Heart right ventricle (tissue), 16 donors: Measurements from ENCODE around the gene HJV. TPM values are rescaled to one million over a fixed set of nuclear protein-coding genes. Genes with fewer than 3 reads are reported as not detected.
"Not testable (repeated sequence)": the region's sequence is repeated elsewhere in the genome, so short reads cannot be mapped to it uniquely, and the experiment has no call there.

Experiments used
- ATAC-seq, 8 donors: fragments of 200-7000 bp; cut with Tn5 transposase; one replicate each; pipeline ENCODE4 v1.9.1; 2020; ENCODE audit warnings: mild to moderate bottlenecking in 8 of 8, moderate library complexity in 8 of 8, moderate number of reproducible peaks in 1 of 8
- DNase-seq, 2 donors: peaks; one replicate each; pipeline ENCODE4 v3.0.0-alpha.2; 2020
- H3K27ac ChIP-seq, 10 donors: fragments of 200-600 bp; sonication (generic) in 2 of 10; one replicate each; pipeline versions ENCODE4 v1.5.0 to v1.8.0; 2020 to 2022; ENCODE audit warnings: mild to moderate bottlenecking in 3 of 10
- H3K27me3 ChIP-seq, 7 donors: fragments of 200-600 bp; one replicate each; pipeline ENCODE4 v1.8.0; 2021 to 2022; ENCODE audit warnings: mild to moderate bottlenecking in 2 of 7
- H3K36me3 ChIP-seq, 9 donors: fragments of 200-600 bp; sonication (generic) in 1 of 9; one replicate each; pipeline versions ENCODE4 v1.5.0 to v1.8.0; 2020 to 2022; ENCODE audit warnings: mild to moderate bottlenecking in 2 of 9
- H3K4me1 ChIP-seq, 9 donors: fragments of 200-600 bp; sonication (generic) in 1 of 9; one replicate each; pipeline versions ENCODE4 v1.5.0 to v1.8.0; 2020 to 2022; ENCODE audit warnings: mild to moderate bottlenecking in 4 of 9
- H3K4me3 ChIP-seq, 10 donors: fragments of 200-600 bp; sonication (generic) in 2 of 10; one replicate each; pipeline versions ENCODE4 v1.5.0 to v1.8.0; 2020 to 2022; ENCODE audit warnings: mild to moderate bottlenecking in 7 of 10, moderate library complexity in 2 of 10
- H3K9me3 ChIP-seq, 11 donors: fragments of 200-600 bp in 10 of 11; sonication (generic) in 2 of 11; one replicate each; pipeline versions ENCODE4 v1.5.0 to v1.8.0; 2013 to 2022; ENCODE audit warnings: mild to moderate bottlenecking in 2 of 11, control low read depth in 1 of 11, moderate library complexity in 1 of 11
- whole genome bisulfite sequencing, 2 donors: extraction: QIAGEN DNeasy Blood & Tissue Kit; methylation state at CpG; one replicate each; pipeline ENCODE4 v1.1.7; 2013; ENCODE audit warnings: inconsistent platforms in 1 of 2; 5-methylcytosine and 5-hydroxymethylcytosine counted together
- intact Hi-C, 10 donors: fragments of 100-400 bp; cut with DNase I; formaldehyde crosslinking; loops; one replicate each; pipeline versions ENCODE4 v1.11.1 to v1.14.2; 2022
- polyA plus RNA-seq, 2 donors: library from polyadenylated mRNA; stranded (reverse); fragments of 200-250 nt; gene quantifications; one replicate each; pipeline ENCODE4 v1.2.3, GENCODE V29; 2013
- total RNA-seq, 10 donors: library from RNA; stranded (reverse); fragmentation: NEBNext Ultra II Directional in 3 of 10; extraction: Animal tissue kit (Norgen Biotek cat#: 25700) in 3 of 10; gene quantifications; one replicate each; pipeline versions ENCODE4 v1.2.1 to v1.2.4, GENCODE V29; 2021 to 2023
- TF ChIP-seq, protein P1 (sequence below), 9 donors: fragments of 200-600 bp; sonication (generic) in 2 of 9; IDR thresholded peaks; one replicate each; pipeline versions ENCODE4 v1.5.0 to v1.8.0; 2021 to 2022; ENCODE audit warnings: antibody characterized with exemption in 9 of 9, mild to moderate bottlenecking in 5 of 9, moderate library complexity in 1 of 9
- donor health status: Arrhythmogenic right ventricular cardiomyopathy.
- donor health status: ischemic (EF 13 %, LVEDD 7.1; RV severe dilation, severe dysfunction).
- donor health status: healthy with polysubstance abuse.
- donor health status: DM: no; HTN: yes; CAD: no.
- donor health status: DM: no; HTN: no; CAD: no.
- donor health status: ischemic (EF 25% LVEDD 6.9; RV normal size, moderate dysfunction).
- donor health status: ischemic (EF 25% LVEDD 5.7; RV mildly dilated, moderate dysfunction).
- donor health status: healthy.
- donor health status: DM: yes; HTN: yes; CAD: no.
- donor health status: Ischemic cardiomyopathy.
- donor health status: ischemic (EF 35%, LVEDD 5.7; RV mildly dilated, moderate dysfunction).
- donor health status: nonischemic (EF 11% LVEDD 7.7; RV severe dilation, severe dysfunction).
- donor health status: DM: yes; HTN: yes; CAD: no.
- donor health status: PGD.
- donor health status: ischemic (EF 29% LVEDD 5.4; RV normal size, mild dysfunction).
- donor health status: nonischemic (EF 23%, LVEDD 6.1; RV moderate dilation, normal function).

Gene HJV
- total and polyA plus RNA-seq, 12 donors = 0.52 to 115 (median 68.2) TPM

DNA sequence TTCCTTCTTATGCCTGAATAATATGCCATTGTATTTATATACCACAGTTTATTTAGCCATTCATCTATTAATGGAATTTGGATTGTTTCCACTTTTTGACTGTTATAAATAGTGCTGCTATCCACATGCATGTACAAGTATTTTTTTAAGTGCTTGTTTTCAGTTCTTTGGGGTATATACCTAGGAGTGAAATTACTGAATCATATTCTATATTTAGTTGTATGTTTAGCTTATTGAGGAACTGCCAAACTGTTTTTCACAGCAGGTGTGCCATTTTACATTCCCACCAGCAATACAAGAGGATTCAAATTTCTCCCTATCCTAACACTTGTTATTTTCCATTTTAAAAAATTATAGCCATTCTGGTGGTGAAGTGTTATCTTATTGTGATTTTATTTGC is 7.6 kb upstream of the HJV start:
- peak in 1 of 8 donors; percentile 27 for ATAC-seq
- Histone ChIP-seq H3K4me3 (no peak overlapping the region), H3K4me1 (peaks cover 0 to 12% (median 0%) of the 10 kb centered on the region in 9 donors), H3K27me3 (peaks cover 0 to 3% (median 0%) of the 10 kb centered on the region in 7 donors), H3K9me3 (no peaks in the 10 kb centered on the region), H3K36me3 (no peaks in the 10 kb centered on the region), H3K27ac (no peak overlapping the region)
- TF ChIP-seq, protein P1, sequence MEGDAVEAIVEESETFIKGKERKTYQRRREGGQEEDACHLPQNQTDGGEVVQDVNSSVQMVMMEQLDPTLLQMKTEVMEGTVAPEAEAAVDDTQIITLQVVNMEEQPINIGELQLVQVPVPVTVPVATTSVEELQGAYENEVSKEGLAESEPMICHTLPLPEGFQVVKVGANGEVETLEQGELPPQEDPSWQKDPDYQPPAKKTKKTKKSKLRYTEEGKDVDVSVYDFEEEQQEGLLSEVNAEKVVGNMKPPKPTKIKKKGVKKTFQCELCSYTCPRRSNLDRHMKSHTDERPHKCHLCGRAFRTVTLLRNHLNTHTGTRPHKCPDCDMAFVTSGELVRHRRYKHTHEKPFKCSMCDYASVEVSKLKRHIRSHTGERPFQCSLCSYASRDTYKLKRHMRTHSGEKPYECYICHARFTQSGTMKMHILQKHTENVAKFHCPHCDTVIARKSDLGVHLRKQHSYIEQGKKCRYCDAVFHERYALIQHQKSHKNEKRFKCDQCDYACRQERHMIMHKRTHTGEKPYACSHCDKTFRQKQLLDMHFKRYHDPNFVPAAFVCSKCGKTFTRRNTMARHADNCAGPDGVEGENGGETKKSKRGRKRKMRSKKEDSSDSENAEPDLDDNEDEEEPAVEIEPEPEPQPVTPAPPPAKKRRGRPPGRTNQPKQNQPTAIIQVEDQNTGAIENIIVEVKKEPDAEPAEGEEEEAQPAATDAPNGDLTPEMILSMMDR (IDR thresholded peaks at IDR 0.05) = no peak
- no peak for DNase-seq
- intact Hi-C loops = no loop called here

DNA sequence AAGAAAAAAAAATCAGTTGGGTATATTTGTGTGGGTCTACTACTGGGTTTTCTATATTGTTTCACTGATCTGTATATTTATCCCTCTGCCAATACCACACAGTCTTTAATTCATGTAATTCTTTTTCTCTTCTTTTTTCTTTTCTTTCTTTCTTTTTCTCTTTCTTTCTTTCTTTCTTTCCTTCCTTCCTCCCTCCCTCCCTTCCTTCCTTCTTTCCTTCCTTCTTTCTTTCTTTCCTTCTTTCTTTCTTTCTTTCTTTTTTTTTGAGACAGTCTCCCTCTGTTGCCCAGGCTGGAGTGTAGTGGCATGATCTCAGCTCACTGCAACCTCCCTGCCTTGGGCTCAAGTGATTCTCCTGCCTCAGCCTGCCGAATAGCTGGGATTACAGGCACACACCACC is 5.1 kb upstream of the HJV start:
- H3K36me3 ChIP-seq, H3K27ac ChIP-seq, H3K27me3 ChIP-seq, H3K9me3 ChIP-seq, H3K4me3 ChIP-seq, ATAC-seq, DNase-seq, H3K4me1 ChIP-seq, intact Hi-C loops: not testable (repeated sequence)
- WGBS, 2 donors = 76 to 87% methylated on average over 1 of the region's 1 CpG

DNA sequence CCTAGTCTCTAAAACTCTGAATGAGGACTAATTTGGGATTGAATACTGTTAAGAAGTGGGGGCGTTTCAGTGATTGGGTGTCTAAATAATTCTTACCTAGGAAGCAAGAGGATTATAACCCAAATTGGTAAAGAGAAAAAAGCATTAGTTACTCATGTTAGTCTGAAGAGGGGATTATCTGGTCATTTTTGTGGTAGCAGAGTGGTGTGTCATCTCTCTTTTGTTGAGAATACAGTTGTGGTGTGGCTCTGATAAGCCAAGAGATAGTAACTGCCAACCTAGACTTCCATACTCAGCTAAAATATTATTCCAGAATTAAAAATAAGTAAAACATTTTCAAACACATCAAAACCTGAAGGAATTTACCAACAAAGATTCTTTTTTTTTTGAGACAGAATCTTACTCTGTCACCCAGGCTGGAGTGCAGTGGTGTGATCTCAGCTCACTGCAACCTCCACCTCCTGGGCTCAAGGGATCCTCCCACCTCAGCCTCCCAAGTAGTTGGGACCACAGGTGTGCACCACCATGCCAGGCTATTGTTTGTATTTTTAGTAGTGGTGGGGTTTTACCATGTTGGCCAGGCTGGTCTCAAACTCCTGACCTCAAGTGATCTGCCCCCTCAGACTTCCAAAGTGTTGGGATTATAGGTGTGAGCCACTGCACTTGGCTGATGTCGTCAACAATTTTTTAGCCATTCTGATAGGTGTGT is 4.4 kb upstream of the HJV start:
- H3K9me3 ChIP-seq, H3K27ac ChIP-seq, H3K4me3 ChIP-seq, H3K36me3 ChIP-seq, DNase-seq, ATAC-seq, intact Hi-C loops: not testable (repeated sequence)
- Histone ChIP-seq H3K27me3 (peaks cover 0 to 15% (median 7%) of the 10 kb centered on the region in 7 donors), H3K4me1 (peaks cover 0 to 10% (median 0%) of the 10 kb centered on the region in 9 donors)
- 82 to 91% methylated on average over 2 of the region's 2 CpGs for WGBS, 2 donors

DNA sequence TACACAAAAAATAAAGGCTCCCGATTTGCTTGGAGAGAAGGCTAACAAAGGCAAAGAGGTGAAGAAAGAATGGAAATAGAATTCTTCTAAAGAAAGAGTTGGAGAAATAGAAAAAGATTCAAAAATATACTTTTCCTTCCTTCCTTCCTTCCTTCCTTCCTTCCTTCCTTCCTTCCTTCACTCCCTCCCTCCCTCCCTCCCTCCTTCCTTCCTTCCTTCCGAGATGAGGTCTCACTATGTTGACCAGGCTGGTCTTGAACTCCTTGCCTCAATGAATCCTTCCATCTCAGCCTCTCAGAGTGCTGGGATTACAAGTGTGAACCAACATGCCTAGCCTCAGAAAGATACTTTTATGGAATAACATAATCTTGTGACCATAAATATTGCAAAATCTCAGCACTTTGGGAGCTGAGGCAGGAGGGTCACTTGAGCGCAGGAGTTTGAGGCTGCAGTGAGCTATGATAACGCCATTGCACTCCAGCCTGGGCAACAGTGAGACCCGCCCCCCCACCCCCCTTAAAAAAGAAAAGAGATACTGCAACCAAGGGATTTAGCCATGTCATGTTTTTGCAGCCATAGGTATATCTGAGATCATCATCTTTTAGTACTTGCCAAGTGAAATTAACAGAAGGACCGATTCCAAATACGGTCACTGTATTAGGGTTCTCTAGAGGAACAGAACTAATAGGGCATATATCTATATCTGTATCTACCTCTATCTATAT is 1.0 kb upstream of the HJV start:
- WGBS, 2 donors = 86 to 88% methylated on average over 7 of the region's 7 CpGs
- intact Hi-C loops = no loop called here
- no peak for DNase-seq
- peaks cover 0 to 25% (median 12%) of the 10 kb centered on the region in 9 donors for H3K4me1 ChIP-seq
- no peaks in the 10 kb centered on the region for H3K9me3 ChIP-seq
- H3K27ac ChIP-seq = peak overlapping the region in 4 of 10 donors; percentile 38 to 82 (median 75)
- H3K36me3 ChIP-seq = peaks cover 0 to 7% (median 0%) of the 10 kb centered on the region in 9 donors
- no peak for ATAC-seq
- H3K4me3 ChIP-seq = no peak overlapping the region
- TF ChIP-seq, protein P1 (IDR thresholded peaks at IDR 0.05) = no peak
- peaks cover 0 to 47% (median 19%) of the 10 kb centered on the region in 7 donors for H3K27me3 ChIP-seq

DNA sequence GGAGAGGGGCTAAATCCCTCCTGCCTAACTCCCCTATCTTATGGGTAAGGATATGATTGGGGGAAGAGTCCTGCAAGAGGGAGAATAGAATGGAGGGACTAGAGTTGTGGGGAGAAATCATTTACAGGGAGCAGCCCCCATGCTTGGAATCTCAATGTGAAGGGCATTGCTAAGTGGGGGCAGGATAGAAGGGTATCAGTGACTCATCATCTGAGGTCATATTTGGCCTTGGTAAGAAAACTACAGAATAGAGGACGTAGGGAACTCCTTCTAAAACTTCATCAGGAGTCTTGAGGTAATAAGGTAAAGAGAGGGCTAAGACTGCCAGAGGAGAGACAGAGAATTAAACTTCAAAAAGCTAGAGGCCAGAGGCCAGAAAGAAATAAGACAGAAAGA is 487 bp downstream of the HJV start:
- Histone ChIP-seq H3K4me1 (peaks cover 0 to 25% (median 12%) of the 10 kb centered on the region in 9 donors), H3K27ac (peak overlapping the region; percentile 5 to 89 (median 75)), H3K4me3 (peak overlapping the region in 9 of 10 donors; percentile 8 to 54 (median 42)), H3K36me3 (peaks cover 0 to 7% (median 0%) of the 10 kb centered on the region in 9 donors), H3K9me3 (no peaks in the 10 kb centered on the region), H3K27me3 (peaks cover 0 to 47% (median 19%) of the 10 kb centered on the region in 7 donors)
- intact Hi-C loops = no loop called here
- no peak for DNase-seq
- TF ChIP-seq, protein P1 (IDR thresholded peaks at IDR 0.05) = no peak
- ATAC-seq = peak; percentile 39 to 67 (median 56)
- WGBS, 2 donors = 32 to 58% methylated on average over 1 of the region's 1 CpG
